Measurements from ENCODE around the gene R3HDM2.
A peak's percentile ranks its signal among the peaks of the same experiment; 100 is the strongest.
"Not testable (repeated sequence)": the region's sequence is repeated elsewhere in the genome, so short reads cannot be mapped to it uniquely, and the experiment has no call there.

The R3HDM2 gene

DNA sequence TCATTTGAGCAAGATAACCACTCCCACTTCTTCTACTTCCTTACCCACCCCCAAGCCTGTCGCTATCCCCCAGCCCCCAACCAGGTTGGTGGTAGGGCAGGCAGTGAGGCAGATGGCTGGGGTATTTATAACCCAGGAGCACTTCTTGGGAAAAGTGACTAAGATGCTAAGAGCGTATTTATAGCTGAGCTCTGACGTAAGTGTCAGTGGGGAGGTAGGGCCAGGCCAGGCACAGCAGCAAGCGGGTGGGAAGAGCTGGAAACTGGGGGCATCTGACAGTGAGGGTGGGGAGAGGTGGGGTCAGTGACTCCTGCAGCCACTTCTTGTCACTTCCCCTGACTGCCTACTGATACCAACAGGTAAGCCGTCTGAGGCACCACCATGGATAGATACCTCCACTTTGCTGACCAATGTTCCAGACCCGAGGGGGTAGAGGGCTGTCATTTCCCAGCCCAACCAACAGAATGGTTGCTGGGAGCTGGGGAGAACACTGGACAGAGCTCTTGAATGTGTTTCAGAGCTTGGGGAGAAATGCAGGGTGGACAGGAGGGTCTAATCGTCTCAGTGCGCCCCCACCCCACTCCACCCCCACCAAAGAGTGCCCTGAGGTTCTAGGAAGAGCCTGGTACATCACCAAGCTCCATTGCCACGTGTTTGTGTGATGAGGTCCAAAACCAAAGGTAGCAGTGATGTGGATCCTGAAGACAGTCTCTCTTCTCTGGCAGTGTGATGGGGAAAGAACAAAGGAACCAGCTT lies 21.5 kb upstream of the R3HDM2 start:
- DNase-seq = no peak

DNA sequence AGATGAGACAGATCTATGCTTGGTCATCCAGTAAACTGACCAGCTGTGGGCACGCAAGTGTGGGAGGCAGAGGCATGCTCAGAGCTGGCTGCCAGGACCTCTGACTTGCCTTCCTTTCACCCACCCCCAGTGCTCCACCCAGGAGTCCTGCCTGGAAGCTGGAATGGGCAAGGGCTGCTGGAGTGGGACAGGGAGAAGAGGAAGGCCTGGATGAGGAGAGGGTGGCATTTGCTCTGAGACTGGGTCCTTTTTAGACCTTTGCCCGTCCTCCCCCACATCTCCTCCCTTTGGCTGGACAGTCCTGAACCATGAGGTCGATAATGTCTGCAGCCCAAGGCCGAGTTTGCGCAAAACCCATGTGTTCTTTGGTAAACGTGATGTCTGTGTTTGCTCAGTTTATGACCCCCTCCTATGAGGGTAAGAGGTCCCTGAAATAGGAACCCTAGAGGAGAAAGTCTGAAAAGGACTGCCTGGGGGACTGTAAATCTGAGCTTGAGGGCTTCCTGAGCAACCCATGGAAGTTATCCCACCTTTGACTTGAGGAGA lies 20.5 kb upstream of the R3HDM2 start:
- no peak for DNase-seq

DNA sequence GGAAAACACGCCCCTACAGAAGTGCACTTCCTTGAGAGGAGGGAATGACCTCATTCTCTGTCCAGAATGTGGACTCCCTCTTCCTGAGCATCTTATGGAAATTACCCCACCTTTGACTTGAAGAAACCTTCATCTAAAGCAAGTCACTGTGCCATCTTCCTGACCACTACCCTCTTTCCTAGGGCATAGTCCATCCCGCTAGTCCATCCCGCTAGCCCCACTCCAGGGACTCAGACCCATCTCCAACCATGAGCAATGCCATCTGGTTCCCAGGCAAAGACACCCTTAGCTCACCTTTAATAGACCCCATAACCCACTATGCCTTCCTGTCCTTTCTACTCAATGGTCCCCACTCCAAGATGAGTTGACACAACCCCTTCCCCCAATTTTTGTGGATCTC lies 19.2 kb upstream of the R3HDM2 start:
- no peak for DNase-seq

DNA sequence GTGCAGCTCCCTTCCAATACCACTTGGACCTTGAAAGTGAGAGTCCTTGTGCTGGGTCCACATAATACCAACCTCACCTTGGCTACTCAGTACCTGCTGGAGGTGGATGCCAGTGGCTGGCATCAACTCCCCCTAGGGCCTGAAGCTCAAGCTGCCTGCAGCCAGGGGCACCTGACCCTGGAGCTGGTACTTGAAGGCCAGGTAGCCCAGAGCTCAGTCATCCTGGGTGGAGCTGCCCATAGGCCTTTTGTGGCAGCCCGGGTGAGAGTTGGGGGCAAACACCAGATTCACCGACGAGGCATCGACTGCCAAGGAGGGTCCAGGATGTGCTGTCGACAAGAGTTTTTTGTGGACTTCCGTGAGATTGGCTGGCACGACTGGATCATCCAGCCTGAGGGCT lies 18.5 kb upstream of the R3HDM2 start:
- DNase-seq = no peak

DNA sequence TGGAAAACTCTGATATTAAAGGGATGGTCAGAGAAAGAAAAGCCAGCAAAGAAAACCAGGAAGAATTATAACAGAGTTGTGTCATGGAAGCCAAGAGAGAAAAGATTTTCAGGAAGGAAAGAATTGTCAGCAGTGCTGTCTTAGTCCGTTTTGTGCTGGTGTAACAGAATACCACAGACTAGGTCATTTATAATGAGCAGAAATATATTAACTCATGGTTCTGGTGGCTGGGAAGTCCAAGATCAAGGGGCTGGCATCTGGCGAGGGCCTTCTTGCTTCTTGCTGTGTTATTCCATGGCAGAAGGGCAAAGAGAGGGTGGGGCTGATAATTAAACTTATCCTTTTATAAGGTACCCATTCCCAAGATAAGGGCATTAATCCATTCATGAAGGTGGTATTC lies 17.8 kb upstream of the R3HDM2 start:
- DNase-seq = no peak

DNA sequence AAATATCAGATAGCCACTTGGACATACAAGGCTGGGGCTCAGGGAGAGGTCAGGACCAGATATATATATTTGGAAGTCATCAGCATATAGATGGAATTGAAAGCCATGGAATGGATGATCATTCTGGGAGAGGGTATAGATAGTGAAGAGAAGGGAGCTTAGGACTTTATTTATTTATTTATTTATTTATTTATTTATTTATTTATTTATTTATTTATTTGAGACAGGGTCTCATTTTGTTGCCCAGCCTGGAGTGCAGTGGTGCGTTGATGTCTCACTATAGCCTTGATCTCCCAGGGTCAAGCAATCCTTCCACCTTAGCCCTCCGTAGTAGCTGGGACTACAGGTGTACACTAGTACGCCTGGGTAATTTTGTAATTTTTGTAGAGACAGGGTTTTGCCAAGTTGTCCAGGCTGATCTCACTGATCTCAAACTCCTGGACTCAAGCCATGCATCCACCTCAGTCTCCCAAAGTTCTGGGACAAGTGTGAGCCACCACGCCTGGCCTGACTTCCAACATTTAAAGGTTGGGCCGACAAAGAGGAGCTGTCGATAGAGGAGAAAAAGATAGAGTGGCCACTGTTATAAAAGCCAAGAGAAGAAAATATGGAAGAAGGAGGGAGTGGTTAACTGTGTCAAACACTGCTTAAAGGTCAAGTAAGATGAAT lies 15.6 kb upstream of the R3HDM2 start:
- no peak for DNase-seq

DNA sequence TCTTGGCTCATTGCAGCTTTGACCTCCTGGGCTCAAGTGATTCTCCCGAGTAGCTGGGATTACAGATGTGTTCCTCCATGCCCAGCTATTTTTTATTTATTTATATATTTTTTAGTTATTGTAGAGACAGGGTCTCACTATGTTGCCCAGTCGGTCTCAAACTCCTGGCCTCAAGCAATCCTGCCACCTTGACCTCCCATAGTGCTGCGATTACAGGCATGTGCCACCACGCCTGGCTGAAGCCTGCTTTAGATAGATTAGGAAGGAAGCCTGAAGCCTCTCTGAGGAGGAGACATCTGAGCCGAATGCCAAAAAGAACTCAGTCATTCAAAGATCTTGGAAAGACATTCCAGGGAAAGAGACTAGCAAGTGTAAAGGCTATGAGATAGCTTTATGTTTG lies 13.9 kb upstream of the R3HDM2 start:
- DNase-seq = no peak

DNA sequence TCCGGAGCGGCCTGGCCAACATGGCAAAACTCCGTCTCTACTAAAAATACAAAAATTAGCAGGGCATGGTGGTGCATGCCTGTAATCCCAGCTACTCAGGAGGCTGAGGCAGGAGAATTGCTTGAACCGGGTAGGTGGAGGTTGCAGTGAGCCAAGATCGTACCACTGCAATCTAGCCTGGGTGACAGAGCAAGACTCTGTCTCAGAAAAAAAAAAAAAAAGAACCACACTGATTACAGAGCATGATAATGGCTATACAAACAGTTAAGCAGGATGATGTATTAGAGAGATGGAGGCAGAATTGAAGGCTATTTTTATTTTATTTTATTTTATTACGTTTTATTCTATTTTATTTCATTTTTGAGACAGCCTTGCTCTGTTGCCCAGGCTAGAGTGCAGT lies 13.5 kb upstream of the R3HDM2 start:
- DNase-seq = not testable (repeated sequence)

DNA sequence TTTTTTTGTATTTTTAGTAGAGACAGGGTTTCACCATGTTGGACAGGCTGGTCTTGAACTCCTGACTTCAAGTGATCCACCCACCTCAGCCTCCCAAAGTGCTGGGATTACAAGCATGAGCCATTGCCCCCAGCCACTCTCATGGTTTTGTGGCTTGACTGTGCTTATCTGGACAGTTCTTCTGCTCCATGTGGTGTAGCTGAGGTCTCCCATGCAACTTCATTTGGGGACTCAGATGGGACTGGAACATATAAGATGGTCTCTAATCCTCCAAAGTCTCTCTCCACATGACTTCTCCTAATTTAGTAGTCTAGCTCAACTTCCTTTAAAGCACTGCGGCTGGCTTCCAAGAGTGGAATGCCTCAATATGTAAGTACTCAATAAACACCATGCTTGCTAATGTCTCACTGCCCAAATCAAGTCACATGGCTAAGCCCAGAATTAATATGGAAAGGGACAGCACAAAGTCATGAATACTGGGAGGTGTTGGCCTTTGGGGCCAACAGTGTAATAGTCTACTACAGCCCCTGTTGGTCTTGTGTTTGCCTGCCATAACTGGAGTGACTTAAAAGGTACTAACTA lies 11.1 kb upstream of the R3HDM2 start:
- DNase-seq = no peak

DNA sequence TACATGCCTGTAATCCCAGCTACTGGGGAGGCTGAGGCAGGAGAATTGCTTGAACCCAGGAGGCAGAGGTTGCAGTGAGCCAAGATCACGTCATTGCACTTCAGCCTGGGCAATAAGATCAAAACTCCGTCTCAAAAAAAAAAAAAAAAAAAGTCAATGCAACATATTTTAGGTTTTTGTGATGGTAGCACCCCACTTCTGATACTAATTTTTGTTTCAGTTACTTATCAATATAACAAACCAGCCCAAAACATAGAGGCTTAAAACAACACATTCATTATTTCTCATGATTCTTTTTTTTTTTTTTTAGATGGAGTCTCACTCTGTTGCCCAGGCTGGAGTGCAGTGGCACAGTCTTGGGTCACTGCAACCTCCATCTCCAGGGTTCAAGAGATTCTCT lies 10.6 kb upstream of the R3HDM2 start:
- not testable (repeated sequence) for DNase-seq

DNA sequence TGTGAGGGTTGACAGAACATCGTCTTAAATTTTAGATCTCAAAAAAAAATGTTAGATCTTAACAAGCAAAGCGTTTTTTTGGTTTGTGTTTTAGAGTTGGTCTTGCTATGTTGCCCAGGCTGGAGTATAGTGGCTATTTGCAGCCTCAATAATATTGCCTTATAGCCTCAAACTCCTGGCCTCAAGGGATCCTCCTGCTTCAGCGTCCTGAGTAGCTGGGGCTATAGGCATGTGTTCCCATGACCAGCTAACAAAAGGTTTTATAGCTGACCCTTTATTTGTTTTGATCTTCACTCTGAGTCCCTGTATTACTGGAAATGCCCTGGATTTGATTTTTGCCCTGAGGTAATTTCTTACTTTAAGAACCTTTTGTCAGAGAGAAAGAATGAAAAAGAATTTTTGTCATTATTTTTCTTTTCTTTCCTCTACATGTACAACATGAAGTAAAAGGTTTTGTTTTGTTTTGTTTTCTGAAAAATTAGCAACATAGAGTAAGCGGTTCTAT lies 9.0 kb upstream of the R3HDM2 start:
- no peak for DNase-seq

DNA sequence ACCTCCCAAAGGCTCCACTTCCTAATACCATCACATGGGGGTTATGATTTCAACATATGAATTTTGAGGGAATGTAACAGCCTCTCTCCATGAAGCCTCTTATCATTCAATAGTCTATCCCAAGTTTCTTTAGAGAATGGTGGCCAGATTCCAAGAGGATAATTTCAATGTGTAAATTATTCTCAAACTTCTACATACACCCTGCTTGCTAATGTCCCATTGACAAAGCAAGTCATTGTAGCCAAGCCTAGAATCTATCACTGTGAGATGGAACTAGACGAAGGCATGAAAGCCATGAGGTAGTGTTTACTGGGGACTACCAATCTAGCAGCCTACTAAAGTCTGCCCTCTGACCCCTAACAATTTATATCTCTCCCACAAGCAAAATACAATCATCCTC lies 7.6 kb upstream of the R3HDM2 start:
- no peak for DNase-seq

DNA sequence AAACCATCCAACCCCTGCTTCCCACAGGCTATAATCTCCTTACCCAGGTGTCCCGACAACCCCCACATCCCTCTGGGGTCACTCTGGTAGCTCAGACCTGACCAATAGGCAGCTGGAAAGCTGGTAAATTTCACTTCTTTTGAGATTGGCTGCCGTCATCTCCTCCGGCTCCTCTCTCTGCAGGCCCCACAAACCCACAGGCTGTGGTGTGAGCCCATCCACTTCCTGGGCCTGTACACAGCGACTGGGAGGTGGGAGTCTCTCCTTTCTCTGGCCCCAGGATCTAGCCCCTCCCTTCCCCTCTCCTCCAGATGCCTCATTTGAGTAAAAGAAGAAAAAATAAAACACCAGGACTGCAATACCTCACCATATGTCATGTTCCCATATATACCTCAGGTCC lies 4.5 kb upstream of the R3HDM2 start:
- no peak for DNase-seq

DNA sequence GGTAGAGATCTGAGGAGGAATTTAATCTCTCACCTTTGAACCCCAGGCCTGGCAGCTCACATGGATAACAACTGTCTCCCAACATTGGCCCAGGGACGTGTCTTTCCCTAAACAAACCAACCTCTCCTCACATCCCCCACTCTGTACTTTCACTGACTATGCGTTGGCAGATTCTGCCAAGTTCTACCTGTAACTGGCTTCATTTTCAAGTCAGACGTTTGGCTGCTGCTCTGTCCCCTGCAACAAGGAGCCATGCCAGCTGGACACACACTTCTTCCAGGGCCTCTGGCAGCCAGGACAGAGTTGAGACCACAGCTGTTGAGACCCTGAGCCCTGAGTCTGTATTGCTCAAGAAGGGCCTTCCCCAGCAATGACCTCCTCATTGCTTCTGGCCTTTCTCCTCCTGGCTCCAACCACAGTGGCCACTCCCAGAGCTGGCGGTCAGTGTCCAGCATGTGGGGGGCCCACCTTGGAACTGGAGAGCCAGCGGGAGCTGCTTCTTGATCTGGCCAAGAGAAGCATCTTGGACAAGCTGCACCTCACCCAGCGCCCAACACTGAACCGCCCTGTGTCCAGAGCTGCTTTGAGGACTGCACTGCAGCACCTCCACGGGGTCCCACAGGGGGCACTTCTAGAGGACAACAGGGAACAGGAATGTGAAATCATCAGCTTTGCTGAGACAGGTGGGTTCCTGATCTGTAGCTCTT lies 3.8 kb upstream of the R3HDM2 start, which contains the start of gene INHBC:
Gene INHBC, plus strand, starts transcription at position 268 of the 707 bp plus-strand sequence. Its CDS starts 103 bp downstream, at position 371.
- no peak for DNase-seq

DNA sequence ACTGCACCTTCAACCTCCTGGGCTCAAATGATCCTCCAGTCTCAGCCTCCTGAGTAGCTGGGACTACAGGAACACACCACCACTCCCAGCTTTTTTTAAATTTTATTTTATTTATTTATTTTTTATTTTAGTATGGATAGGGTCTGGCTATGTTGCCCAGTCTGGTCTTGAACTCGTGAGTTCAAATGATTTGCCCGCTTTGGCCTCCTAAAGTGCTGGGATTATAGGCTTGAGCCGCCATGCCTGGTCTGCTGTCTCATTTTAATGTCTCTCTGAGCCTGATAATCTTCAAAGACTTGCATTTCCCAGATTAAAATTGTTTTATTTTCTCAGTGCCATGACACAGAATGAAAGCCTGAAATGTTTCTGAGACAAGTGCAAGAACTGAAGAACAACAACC lies 2.5 kb upstream of the R3HDM2 start:
- DNase-seq = no peak

DNA sequence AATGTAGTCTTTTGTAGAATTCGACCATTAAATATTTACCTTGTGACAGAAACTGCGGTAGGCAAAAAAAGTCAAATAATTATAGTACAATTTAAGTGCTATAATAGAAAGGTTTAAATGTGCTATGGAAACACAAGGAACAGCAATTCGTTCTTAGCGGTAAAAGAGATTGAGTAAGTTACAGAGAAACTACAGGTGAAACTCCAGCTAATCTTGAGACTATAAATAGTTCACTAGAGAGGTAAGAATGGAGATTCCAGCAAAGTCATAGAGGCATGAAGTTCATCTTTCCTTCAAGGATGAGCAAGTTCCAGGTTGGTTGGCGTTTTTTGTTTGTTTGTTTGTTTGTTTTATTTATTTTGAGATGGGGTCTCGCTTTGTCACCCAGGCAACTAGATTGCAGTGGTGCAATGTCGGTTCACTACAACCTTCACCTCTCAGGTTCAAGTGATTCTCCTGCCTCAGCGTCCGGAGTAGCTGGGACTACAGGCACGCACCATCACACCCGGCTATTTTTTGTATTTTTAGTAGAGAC lies 878 bp upstream of the R3HDM2 start:
- DNase-seq = no peak

DNA sequence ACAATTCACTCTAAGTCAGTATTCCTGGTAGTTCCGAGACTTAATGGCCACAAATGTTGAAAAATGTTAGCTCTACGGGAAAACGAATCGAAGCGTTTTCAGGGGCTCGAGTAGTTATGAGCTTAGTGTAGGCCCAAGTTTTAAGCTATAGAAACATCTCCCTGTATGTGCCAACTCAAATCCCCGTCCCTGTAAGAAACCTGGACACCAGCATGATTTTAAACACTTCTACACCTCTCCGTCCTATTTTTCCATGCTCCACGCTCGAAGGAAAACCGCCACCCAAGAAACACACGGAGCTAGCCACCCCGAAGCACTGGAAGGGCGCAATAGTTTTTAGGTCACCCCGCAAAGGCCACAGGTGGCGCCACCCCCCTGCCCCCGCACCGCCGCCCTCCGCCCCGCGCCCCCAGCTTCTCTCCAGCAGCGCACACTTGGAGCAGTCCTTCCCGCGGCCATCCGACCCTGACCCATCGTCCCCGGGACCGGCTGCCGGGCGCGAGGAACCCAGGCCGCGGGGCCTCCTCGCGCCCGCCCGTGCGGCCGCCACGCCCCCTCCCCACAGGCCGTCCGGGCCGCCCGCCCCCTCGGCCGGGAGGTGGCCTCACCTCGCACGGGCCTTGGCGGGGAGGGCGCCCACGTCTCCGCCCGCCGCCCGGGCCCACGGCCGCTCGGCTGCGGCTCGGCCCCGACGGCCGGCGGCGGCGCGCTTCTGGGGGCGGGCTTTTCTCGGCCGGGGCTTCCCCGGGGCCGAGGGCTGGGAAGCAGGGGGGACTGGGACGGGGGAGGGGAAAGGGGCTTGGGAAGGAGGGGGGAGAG lies 522 bp downstream of the R3HDM2 start:
- DNase-seq = peak in 1 of 2 experiments; percentile 60

DNA sequence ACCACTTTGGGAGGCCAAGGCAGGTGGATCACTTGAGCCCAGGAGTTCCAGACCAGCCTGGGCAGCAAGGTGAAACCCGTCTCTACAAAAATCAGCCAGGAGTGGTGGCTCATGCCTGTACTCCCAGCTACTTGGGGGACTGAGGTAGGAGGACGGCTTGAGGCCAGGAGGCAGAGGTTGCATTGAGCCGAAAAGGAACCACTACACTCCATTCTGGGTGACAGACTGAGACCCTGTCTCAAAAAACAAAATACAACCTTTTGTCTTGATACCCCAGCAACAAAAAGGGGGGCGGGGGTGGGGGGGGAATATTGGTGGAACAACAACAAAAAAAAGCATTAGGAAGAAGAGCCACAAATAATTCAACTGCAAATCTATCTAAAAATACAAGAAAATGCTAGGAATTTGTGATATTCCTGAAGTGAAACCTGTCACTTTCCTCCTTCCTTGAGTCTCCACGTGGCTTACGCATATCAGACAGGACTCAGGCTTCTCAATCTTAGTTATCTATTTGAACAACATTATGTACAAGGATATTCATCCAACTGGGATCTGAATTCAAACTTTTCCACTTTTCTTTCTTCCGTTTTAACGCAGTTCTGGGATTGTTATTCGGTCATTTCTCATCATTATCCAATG lies 1.3 kb downstream of the R3HDM2 start:
- no peak for DNase-seq

DNA sequence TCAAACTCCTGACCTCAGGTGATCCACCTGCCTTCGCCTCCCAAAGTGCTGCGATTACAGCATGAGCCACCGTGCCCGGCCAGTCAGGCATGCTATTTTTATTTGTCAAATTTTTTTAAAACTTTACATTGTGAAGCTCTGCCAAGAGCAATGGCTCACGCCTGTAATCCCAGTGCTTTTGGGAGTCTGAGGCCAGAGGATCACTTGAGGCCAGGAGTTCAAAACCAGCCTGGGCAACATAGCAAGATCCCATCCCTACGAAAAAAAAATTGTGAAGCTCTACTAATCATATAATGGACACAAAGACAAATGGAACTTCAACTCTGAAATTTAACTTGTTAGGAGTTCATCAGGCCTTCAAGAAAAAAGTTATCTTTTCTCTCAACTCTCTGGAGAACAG lies 1.9 kb downstream of the R3HDM2 start:
- no peak for DNase-seq

DNA sequence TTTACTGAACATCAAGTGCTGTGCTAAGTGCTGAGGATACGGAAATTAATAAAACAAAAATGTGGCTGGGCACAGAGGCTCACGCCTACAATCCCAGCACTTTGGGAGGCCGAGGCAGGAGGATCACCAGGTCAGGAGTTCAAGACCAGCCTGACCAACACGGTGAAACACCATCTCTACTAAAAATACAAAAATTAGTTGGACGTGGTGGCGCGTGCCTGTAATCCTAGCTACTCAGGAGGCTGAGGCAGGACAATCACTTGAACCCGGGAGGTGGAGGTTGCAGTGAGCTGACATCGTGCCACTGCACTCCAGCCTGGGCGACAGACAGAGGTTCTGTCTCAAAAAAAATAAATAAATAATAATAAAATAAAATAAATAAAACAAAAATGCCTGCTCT lies 3.9 kb downstream of the R3HDM2 start:
- DNase-seq = not testable (repeated sequence)

DNA sequence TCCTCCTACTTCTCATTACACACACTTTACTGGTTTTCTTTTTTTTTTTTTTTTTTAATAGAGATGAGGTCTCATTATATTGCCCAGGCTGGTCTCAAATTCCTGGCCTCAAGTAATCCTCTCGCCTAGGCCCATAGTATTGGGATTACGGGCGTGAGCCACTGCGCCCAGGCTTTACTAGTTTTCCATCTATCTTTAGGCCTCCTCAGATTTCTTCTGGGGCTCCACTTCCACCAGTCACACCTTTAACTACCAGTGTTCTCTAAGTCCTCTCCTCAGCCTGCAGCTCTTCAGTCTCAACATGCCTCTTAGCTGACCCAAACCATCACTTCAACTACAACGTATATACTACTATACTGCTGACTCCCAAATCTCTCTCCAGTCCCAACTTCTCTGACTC lies 10.4 kb downstream of the R3HDM2 start:
- DNase-seq = no peak
